ENCODE results near the gene SORCS1. TPM values are rescaled to one million over a fixed set of nuclear protein-coding genes. Genes with fewer than 3 reads are reported as not detected.

Gene SORCS1
- total RNA-seq, 1 experiment from 2014 or later: 0.11 TPM

DNA sequence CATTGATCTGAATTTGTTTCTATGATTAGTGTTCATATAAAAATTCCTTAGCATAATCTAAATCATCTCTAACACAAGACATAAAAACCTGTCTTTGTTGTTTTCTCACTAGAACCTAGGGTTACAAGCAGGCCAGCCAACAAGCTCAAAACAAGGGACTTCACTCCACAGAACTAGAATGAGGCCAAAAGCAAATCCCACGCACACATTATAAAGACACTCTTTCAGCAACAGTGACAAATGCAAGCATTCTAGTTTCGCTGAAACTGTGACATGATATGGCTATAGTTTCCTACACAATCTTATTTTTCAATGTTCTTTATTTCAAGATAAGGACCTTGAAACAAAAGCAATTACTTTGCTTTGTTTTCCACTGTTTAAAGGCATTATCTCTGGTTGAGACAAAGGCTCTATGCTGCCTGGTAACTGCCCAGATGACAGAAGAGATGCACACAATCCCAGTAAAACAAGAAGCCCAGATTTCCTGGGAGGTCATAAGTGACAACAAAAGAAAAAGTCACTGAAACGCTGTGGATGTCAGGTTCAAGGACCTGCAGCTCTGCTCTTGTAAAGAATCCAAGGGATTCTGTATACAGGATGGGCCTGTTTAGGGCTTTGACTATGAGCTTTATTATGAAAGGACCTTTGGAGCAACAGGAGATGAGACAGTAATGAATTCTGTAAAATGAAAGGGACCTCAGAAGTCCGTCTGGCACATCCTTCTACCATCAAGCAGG lies 105.3 kb downstream of the SORCS1 start:
- H2AFZ ChIP-seq (ENCODE audit: low read length): no peak overlapping the region
- BruUV-seq (replicated peaks): no TSS peak

DNA sequence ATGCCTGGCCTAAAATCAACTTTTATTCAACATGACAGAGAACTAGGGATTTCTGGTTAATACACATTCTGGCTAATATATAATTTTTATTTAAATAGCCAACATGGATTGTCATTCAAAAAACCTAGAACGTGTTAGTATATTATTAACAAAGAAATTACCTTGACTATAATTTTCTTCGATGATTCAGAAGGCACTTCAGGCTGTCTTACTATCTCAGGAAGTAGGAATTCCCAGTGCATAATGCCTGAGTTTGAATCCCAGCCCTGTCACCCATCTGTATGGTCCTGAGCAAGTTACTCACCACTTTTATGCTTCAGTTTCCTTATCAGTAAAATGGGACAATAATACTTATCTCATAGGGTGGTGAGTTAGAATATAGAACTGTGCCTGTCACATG lies 106.2 kb downstream of the SORCS1 start:
- no peak overlapping the region for H3K9ac ChIP-seq (ENCODE audit: low read length)
- no peaks in the 10 kb centered on the region for H3K9me2 ChIP-seq (replicated peaks; ENCODE audit: low read length)
- POLR2A ChIA-PET (ENCODE audit: unreplicated experiment): no interaction called here
- ATAC-seq: no peak
- BruUV-seq (replicated peaks): no TSS peak
- intact Hi-C loops (cut with micrococcal nuclease): no loop called here
- no peak overlapping the region for H3K4me3 ChIP-seq (ENCODE audit: low read length)
- H3F3A ChIP-seq (ENCODE audit: low read length, unreplicated experiment): no peaks in the 10 kb centered on the region
- no peaks in the 10 kb centered on the region for H3K79me2 ChIP-seq (ENCODE audit: low read length)
- no peak overlapping the region for H3K4me2 ChIP-seq (ENCODE audit: low read length)
- TF ChIP-seq, protein P1, sequence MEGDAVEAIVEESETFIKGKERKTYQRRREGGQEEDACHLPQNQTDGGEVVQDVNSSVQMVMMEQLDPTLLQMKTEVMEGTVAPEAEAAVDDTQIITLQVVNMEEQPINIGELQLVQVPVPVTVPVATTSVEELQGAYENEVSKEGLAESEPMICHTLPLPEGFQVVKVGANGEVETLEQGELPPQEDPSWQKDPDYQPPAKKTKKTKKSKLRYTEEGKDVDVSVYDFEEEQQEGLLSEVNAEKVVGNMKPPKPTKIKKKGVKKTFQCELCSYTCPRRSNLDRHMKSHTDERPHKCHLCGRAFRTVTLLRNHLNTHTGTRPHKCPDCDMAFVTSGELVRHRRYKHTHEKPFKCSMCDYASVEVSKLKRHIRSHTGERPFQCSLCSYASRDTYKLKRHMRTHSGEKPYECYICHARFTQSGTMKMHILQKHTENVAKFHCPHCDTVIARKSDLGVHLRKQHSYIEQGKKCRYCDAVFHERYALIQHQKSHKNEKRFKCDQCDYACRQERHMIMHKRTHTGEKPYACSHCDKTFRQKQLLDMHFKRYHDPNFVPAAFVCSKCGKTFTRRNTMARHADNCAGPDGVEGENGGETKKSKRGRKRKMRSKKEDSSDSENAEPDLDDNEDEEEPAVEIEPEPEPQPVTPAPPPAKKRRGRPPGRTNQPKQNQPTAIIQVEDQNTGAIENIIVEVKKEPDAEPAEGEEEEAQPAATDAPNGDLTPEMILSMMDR (conservative IDR thresholded peaks at IDR 0.05; ENCODE audit: low read depth, low read length): no peak
- no peak for TF ChIP-seq EZH2 (IDR thresholded peaks at IDR 0.05; ENCODE audit: low read length, unreplicated experiment)
- TF ChIP-seq EZH2phosphoT487 (IDR thresholded peaks at IDR 0.05; ENCODE audit: borderline replicate concordance, low read length): no peak
- no peak overlapping the region for H3K27ac ChIP-seq (ENCODE audit: low read length)
- H3K4me1 ChIP-seq (ENCODE audit: insufficient read depth, low read length): no peaks in the 10 kb centered on the region
- peaks cover 56% of the 10 kb centered on the region for H3K27me3 ChIP-seq (ENCODE audit: low read length)
- H3K9me3 ChIP-seq (ENCODE audit: low read length): no peaks in the 10 kb centered on the region
- DNase-seq: no peak
- CTCF ChIA-PET: no interaction called here
- no peaks in the 10 kb centered on the region for H3K36me3 ChIP-seq (ENCODE audit: low read depth, low read length)
- no peaks in the 10 kb centered on the region for H4K20me1 ChIP-seq (ENCODE audit: low read length)
- H2AFZ ChIP-seq (ENCODE audit: low read length): no peak overlapping the region

More for the DNA sequence above, 105.3 kb downstream of the SORCS1 start:
- H3K4me1 ChIP-seq (ENCODE audit: insufficient read depth, low read length): no peaks in the 10 kb centered on the region
- H3K27me3 ChIP-seq (ENCODE audit: low read length): peaks cover 57% of the 10 kb centered on the region
- DNase-seq (no peak), ATAC-seq (no peak)
- no peaks in the 10 kb centered on the region for H3F3A ChIP-seq (ENCODE audit: low read length, unreplicated experiment)
- no peaks in the 10 kb centered on the region for H4K20me1 ChIP-seq (ENCODE audit: low read length)
- H3K36me3 ChIP-seq (ENCODE audit: low read depth, low read length): no peaks in the 10 kb centered on the region
- CTCF ChIA-PET: no interaction called here
- H3K4me3 ChIP-seq (ENCODE audit: low read length): no peak overlapping the region
- no peaks in the 10 kb centered on the region for H3K9me3 ChIP-seq (ENCODE audit: low read length)
- H3K9me2 ChIP-seq (replicated peaks; ENCODE audit: low read length): no peaks in the 10 kb centered on the region
- TF ChIP-seq EZH2 (IDR thresholded peaks at IDR 0.05; ENCODE audit: low read length, unreplicated experiment) (no peak), EZH2phosphoT487 (IDR thresholded peaks at IDR 0.05; ENCODE audit: borderline replicate concordance, low read length) (no peak)
- TF ChIP-seq, protein P1 (conservative IDR thresholded peaks at IDR 0.05; ENCODE audit: low read depth, low read length): no peak
- H3K79me2 ChIP-seq (ENCODE audit: low read length): no peaks in the 10 kb centered on the region
- H3K9ac ChIP-seq (ENCODE audit: low read length): no peak overlapping the region
- POLR2A ChIA-PET (ENCODE audit: unreplicated experiment): no interaction called here
- H3K4me2 ChIP-seq (ENCODE audit: low read length): no peak overlapping the region
- no peak overlapping the region for H3K27ac ChIP-seq (ENCODE audit: low read length)
- intact Hi-C loops (cut with micrococcal nuclease): no loop called here

DNA sequence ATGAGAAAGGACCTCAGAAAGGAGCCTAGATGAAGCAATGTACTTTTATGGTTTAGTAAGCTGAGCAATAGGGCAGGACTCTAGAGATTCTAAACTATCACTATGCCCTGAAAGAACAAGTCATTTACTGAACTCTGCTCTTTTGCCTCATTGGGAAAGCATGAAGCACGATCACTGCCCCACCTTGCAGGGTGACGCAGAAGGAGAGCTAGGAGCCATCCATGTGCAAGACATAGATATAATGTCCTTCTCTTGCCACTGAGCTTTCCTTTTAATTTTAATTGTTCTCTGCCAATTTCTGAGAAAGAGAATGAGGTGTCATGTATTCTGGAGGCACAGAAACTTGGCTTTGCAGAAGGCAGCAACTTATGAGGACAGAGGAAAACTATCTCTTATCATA lies 108.3 kb downstream of the SORCS1 start:
- Histone ChIP-seq H3K9me3 (ENCODE audit: low read length) (no peaks in the 10 kb centered on the region), H3K9me2 (replicated peaks; ENCODE audit: low read length) (no peaks in the 10 kb centered on the region), H3K9ac (ENCODE audit: low read length) (no peak overlapping the region), H2AFZ (ENCODE audit: low read length) (no peak overlapping the region), H3K79me2 (ENCODE audit: low read length) (no peaks in the 10 kb centered on the region), H4K20me1 (ENCODE audit: low read length) (no peaks in the 10 kb centered on the region), H3K4me2 (ENCODE audit: low read length) (no peak overlapping the region), H3K27me3 (ENCODE audit: low read length) (peaks cover 56% of the 10 kb centered on the region), H3K4me3 (ENCODE audit: low read length) (no peak overlapping the region), H3K27ac (ENCODE audit: low read length) (no peak overlapping the region), H3K4me1 (ENCODE audit: insufficient read depth, low read length) (no peaks in the 10 kb centered on the region), H3F3A (ENCODE audit: low read length, unreplicated experiment) (no peaks in the 10 kb centered on the region), H3K36me3 (ENCODE audit: low read depth, low read length) (no peaks in the 10 kb centered on the region)
- ChIA-PET POLR2A (ENCODE audit: unreplicated experiment) (no interaction called here), CTCF (no interaction called here)
- DNase-seq: no peak
- TF ChIP-seq EZH2phosphoT487 (IDR thresholded peaks at IDR 0.05; ENCODE audit: borderline replicate concordance, low read length): no peak
- no peak for TF ChIP-seq EZH2 (IDR thresholded peaks at IDR 0.05; ENCODE audit: low read length, unreplicated experiment)
- TF ChIP-seq, protein P1 (conservative IDR thresholded peaks at IDR 0.05; ENCODE audit: low read depth, low read length): no peak
- BruUV-seq (replicated peaks): no TSS peak
- intact Hi-C loops (cut with micrococcal nuclease): no loop called here
- no peak for ATAC-seq
